ENCODE data around the gene TOB1. TPM values are rescaled to one million over a fixed set of nuclear protein-coding genes. Genes with fewer than 3 reads are reported as not detected.
A peak's percentile ranks its signal among the peaks of the same experiment; 100 is the strongest.

TOB1 gene
- 53.1 and 66.0 TPM in 2 replicates for total RNA-seq (2022)
- percentile 94 among the genes with signal in this experiment for Bru-seq, nascent RNA
- percentile 82 among the genes with signal in this experiment for BruChase-seq, experiment 1, labeled RNA remaining after a 6-hour chase
- percentile 99 among the genes with signal in this experiment for BruChase-seq, experiment 2, labeled RNA remaining after a 2-hour chase
- long read RNA-seq, transcript TOB1-202 (2 exons, 2,229 nt): major isoform, 32 of 40 reads
- long read RNA-seq, partial matches to known transcripts: 2 of 40 reads
- long read RNA-seq, other reads (novel, unspliced or antisense): 5 of 40 reads

- Mint-ChIP-seq H3K36me3 (ENCODE audit: insufficient read depth, unreplicated experiment) (peaks cover 49% of the 10 kb centered on the region), H3K27me3 (ENCODE audit: insufficient read depth, unreplicated experiment) (no peaks in the 10 kb centered on the region), H3K4me1 (ENCODE audit: insufficient read depth, unreplicated experiment) (peaks cover 20% of the 10 kb centered on the region), H3K27ac (ENCODE audit: low read depth, unreplicated experiment) (peak within 1 kb of the TSS; percentile 93), H3K4me3 (ENCODE audit: unreplicated experiment) (peak within 1 kb of the TSS; percentile 73), H3K9me3 (ENCODE audit: unreplicated experiment) (no peaks in the 10 kb centered on the region)
- POLR2A ChIA-PET: interaction anchor here (0.6 to 10.4 kb wide), 45 partner anchors 8 to 587 kb away, joined by 3 to 473 read pairs (median 6); partner anchors contain the start of genes LUC7L3, NME1, NME2 and SPAG9
- TF ChIP-seq CTCF (IDR thresholded peaks at IDR 0.05; ENCODE audit: unreplicated experiment): no peak
- DNase-seq (ENCODE audit: unreplicated experiment): peak; percentile 99
- no TSS peak for BruUV-seq (replicated peaks)
- CTCF ChIA-PET: interaction anchor here (0.7 to 6.3 kb wide), 11 partner anchors 14 to 89 kb away, joined by 3 to 71 read pairs (median 5); no protein-coding TSS in a partner anchor
- intact Hi-C loops (cut with micrococcal nuclease): loop anchor here (1.0 to 5.0 kb wide), 2 partner anchors 67 to 286 kb away; partner anchors contain the start of gene NME1
These were observed at the start of gene TOB1 for GRCh38 chr17:50866261-50866949. Gene TOB1 (minus strand): TSS chr17:50866354. CDS start chr17:50864017, 2,337 bp downstream.

- no peak for DNase-seq (ENCODE audit: unreplicated experiment)
- CTCF ChIA-PET: interaction anchor here (0.7 kb wide), 1 partner anchor 35 kb away, joined by 3 read pairs; no protein-coding TSS in a partner anchor
- no TSS peak for BruUV-seq (replicated peaks)
- Mint-ChIP-seq H3K27ac (ENCODE audit: low read depth, unreplicated experiment) (no peak overlapping the region), H3K4me1 (ENCODE audit: insufficient read depth, unreplicated experiment) (peaks cover 9% of the 10 kb centered on the region), H3K9me3 (ENCODE audit: unreplicated experiment) (no peaks in the 10 kb centered on the region), H3K27me3 (ENCODE audit: insufficient read depth, unreplicated experiment) (no peaks in the 10 kb centered on the region), H3K4me3 (ENCODE audit: unreplicated experiment) (no peak overlapping the region), H3K36me3 (ENCODE audit: insufficient read depth, unreplicated experiment) (no peaks in the 10 kb centered on the region)
- intact Hi-C loops (cut with micrococcal nuclease): no loop called here
- TF ChIP-seq CTCF (IDR thresholded peaks at IDR 0.05; ENCODE audit: unreplicated experiment): no peak
- POLR2A ChIA-PET: interaction anchor here (1.0 to 1.1 kb wide), 2 partner anchors 11 to 14 kb away, joined by 4 to 5 read pairs; no protein-coding TSS in a partner anchor
These were observed 48.4 kb upstream of the TOB1 start for GRCh38 chr17:50914505-50915063.

- no peak for TF ChIP-seq CTCF (IDR thresholded peaks at IDR 0.05; ENCODE audit: unreplicated experiment)
- Mint-ChIP-seq H3K36me3 (ENCODE audit: insufficient read depth, unreplicated experiment) (no peaks in the 10 kb centered on the region), H3K27me3 (ENCODE audit: insufficient read depth, unreplicated experiment) (no peaks in the 10 kb centered on the region), H3K9me3 (ENCODE audit: unreplicated experiment) (no peaks in the 10 kb centered on the region), H3K27ac (ENCODE audit: low read depth, unreplicated experiment) (no peak overlapping the region), H3K4me1 (ENCODE audit: insufficient read depth, unreplicated experiment) (peaks cover 12% of the 10 kb centered on the region), H3K4me3 (ENCODE audit: unreplicated experiment) (no peak overlapping the region)
- no TSS peak for BruUV-seq (replicated peaks)
- POLR2A ChIA-PET: interaction anchor here (2.8 kb wide), 1 partner anchor 47 kb away, joined by 15 read pairs; the partner anchor contains the start of gene TOB1
- no peak for DNase-seq (ENCODE audit: unreplicated experiment)
- CTCF ChIA-PET: interaction anchor here (0.7 to 1.2 kb wide), 2 partner anchors 129 to 1204 kb away, joined by 3 to 5 read pairs; no protein-coding TSS in a partner anchor
- intact Hi-C loops (cut with micrococcal nuclease): no loop called here
These were observed 47.0 kb upstream of the TOB1 start for GRCh38 chr17:50913120-50913519.

Data from MCF 10A (cell line).